GM12878 (cell line): ENCODE measurements around the gene OSTC. TPM values are rescaled to one million over a fixed set of nuclear protein-coding genes. Genes with fewer than 3 reads are reported as not detected.

Experiments
- ATF2 ChIP-seq: IDR thresholded peaks from 2 replicates; pipeline ENCODE4 v1.6.1; 2012; ENCODE audit warnings: low read length, inconsistent platforms
- BRCA1 ChIP-seq: IDR thresholded peaks from 2 replicates; pipeline ENCODE4 v1.6.1; 2011; ENCODE audit warnings: low read depth, low read length, improper control_type of control experiment
- CEBPB ChIP-seq, 2 experiments: fragments of 150-350 bp in 1 of 2; IDR thresholded peaks; 2 replicates each; pipeline ENCODE4 v1.6.1; 2012 to 2014; ENCODE audit warnings: low read depth in 2 of 2, low read length in 2 of 2, borderline replicate concordance in 1 of 2, inconsistent platforms in 1 of 2
- CHD4 ChIP-seq: fragments of 200-600 bp; sonication (generic); IDR thresholded peaks from 2 replicates; pipeline ENCODE4 v1.6.1; 2016; ENCODE audit warnings: mild to moderate bottlenecking
- CTCF ChIP-seq, 3 experiments: IDR thresholded peaks in 2 of 3; conservative IDR thresholded peaks in 1 of 3; 2 replicates each; pipeline ENCODE4 v1.5.1; 2011; ENCODE audit warnings: low read depth in 3 of 3, low read length in 3 of 3, mild to moderate bottlenecking in 3 of 3, control low read depth in 2 of 3, moderate library complexity in 2 of 3, inconsistent platforms in 1 of 3, mixed read lengths in 1 of 3; ENCODE audit not compliant: control insufficient read depth in 2 of 3, insufficient read depth in 1 of 3; ENCODE audit errors: extremely low read depth in 1 of 3
- GABPA ChIP-seq: IDR thresholded peaks from 2 replicates; pipeline ENCODE4 v1.6.1; 2014; ENCODE audit warnings: antibody characterized with exemption, low read depth, mild to moderate bottlenecking, inconsistent platforms
- HDGF ChIP-seq: fragments of 450-650 bp; IDR thresholded peaks from 2 replicates; pipeline ENCODE4 v1.6.1; 2016; ENCODE audit warnings: antibody characterized with exemption
- IRF3 ChIP-seq: fragments of 450-650 bp; IDR thresholded peaks from 2 replicates; pipeline ENCODE4 v1.6.1; 2014; ENCODE audit warnings: mild to moderate bottlenecking
- IRF5 ChIP-seq: fragments of 450-650 bp; IDR thresholded peaks from 2 replicates; pipeline ENCODE4 v1.6.1; 2017; ENCODE audit warnings: borderline replicate concordance
- MXI1 ChIP-seq: fragments of 150-350 bp; IDR thresholded peaks from 2 replicates; pipeline ENCODE4 v1.6.1; 2011; ENCODE audit warnings: low read depth, mild to moderate bottlenecking, inconsistent platforms, low read length, improper control_type of control experiment
- NFYA ChIP-seq: IDR thresholded peaks from 2 replicates; pipeline ENCODE4 v1.6.1; 2011; ENCODE audit warnings: low read depth, mild to moderate bottlenecking, low read length, improper control_type of control experiment, borderline replicate concordance
- POLR2A ChIP-seq: IDR thresholded peaks from 2 replicates; pipeline ENCODE4 v1.6.1; 2011; ENCODE audit warnings: low read depth, mild to moderate bottlenecking, low read length
- SIX5 ChIP-seq: IDR thresholded peaks from 2 replicates; pipeline ENCODE4 v1.6.1; 2011; ENCODE audit warnings: mild to moderate bottlenecking, low read depth, low read length, moderate library complexity; ENCODE audit not compliant: severe bottlenecking
- SMAD5 ChIP-seq: IDR thresholded peaks from 2 replicates; pipeline ENCODE4 v1.6.1; 2016; ENCODE audit warnings: antibody characterized with exemption, low read depth
- SUZ12 ChIP-seq: fragments of 200-600 bp; sonication (generic); IDR thresholded peaks from one replicate; pipeline ENCODE4 v1.6.1; 2018; ENCODE audit warnings: antibody characterized with exemption, mild to moderate bottlenecking; ENCODE audit not compliant: unreplicated experiment
- TBL1XR1 ChIP-seq: IDR thresholded peaks from 2 replicates; pipeline ENCODE4 v1.6.1; 2012; ENCODE audit warnings: low read depth, low read length, improper control_type of control experiment
- USF2 ChIP-seq: IDR thresholded peaks from 2 replicates; pipeline ENCODE4 v1.6.1; 2011; ENCODE audit warnings: low read depth, low read length, improper control_type of control experiment, borderline replicate concordance
- ZNF592 ChIP-seq: fragments of 450-650 bp; IDR thresholded peaks from 2 replicates; pipeline ENCODE4 v1.6.1; 2017; ENCODE audit warnings: mild to moderate bottlenecking, moderate library complexity
- polyA plus RNA-seq, 11 experiments: library from polyadenylated mRNA; depleted of rRNA in 4 of 11; unstranded in 6 of 11; stranded (reverse) in 5 of 11; fragments of >200 nt; fragmentation: Nextera tagmentation in 4 of 11; fragmentation: Illumina TruSeq in 1 of 11; extraction: Ambion mirVana in 4 of 11; extraction: Trizol in 1 of 11; gene quantifications; 1 replicate in 1 of 11; 2 replicates in 10 of 11; pipeline versions ENCODE4 v1.2.1 to v1.2.3, GENCODE V29; 2011 to 2016; ENCODE audit warnings: inconsistent platforms in 2 of 11, missing spikeins in 2 of 11, low read depth in 1 of 11
- total RNA-seq, 4 experiments: library from RNA; depleted of rRNA in 3 of 4; stranded (reverse); fragments of >200 nt in 3 of 4; fragmentation: Illumina TruSeq in 1 of 4; extraction: Trizol in 1 of 4; gene quantifications; 2 replicates each; pipeline versions ENCODE4 v1.2.1 to v1.2.3, GENCODE V29; 2013 to 2021

OSTC gene
- total and polyA plus RNA-seq, 10 of the 15 experiments (the other 5 are each of a cell fraction or from before 2014, with no cell fraction given), result 106 to 681 (median 181) TPM

GRCh38 chr4:108650212-108651013 is at the start of gene OSTC (continued):
- no peak for TF ChIP-seq CHD4
- TF ChIP-seq BRCA1, result no peak
- TF ChIP-seq SUZ12, result no peak
- TF ChIP-seq POLR2A, result peak; percentile 94
- no peak for TF ChIP-seq IRF3
- no peak; the same call in 1 of the 2 replicates for TF ChIP-seq GABPA
- TF ChIP-seq CTCF (IDR thresholded peaks at IDR 0.05 in 2 of 3, conservative IDR thresholded peaks at IDR 0.05 in 1 of 3; ENCODE audit: control insufficient read depth in 2 of 3, extremely low read depth in 1 of 3, insufficient read depth in 1 of 3, low read depth in 3 of 3, low read length in 3 of 3), result 0 out of 6 replicates have a peak, but pooled peaks of 2 of the 3 experiments have one; percentile 2 to 9
- no peak for TF ChIP-seq ATF2
- no peak for TF ChIP-seq SIX5
- no peak for TF ChIP-seq HDGF
- peak; percentile 77; the same call in 1 of the 2 replicates for TF ChIP-seq SMAD5
- TF ChIP-seq IRF5, result no peak
- no peak for TF ChIP-seq CEBPB (IDR thresholded peaks at IDR 0.05; ENCODE audit: borderline replicate concordance in 1 of 2, low read depth in 2 of 2, low read length in 2 of 2)
- peak; percentile 89 for TF ChIP-seq MXI1
- no peak for TF ChIP-seq USF2
- no peak for TF ChIP-seq ZNF592
- no peak for TF ChIP-seq TBL1XR1
- TF ChIP-seq NFYA, result no peak
